Measurements from ENCODE around the gene AP3M1. TPM values are rescaled to one million over a fixed set of nuclear protein-coding genes. Genes with fewer than 3 reads are reported as not detected.

The AP3M1 gene
- total RNA-seq, 1 donor = 35.8 TPM

DNA sequence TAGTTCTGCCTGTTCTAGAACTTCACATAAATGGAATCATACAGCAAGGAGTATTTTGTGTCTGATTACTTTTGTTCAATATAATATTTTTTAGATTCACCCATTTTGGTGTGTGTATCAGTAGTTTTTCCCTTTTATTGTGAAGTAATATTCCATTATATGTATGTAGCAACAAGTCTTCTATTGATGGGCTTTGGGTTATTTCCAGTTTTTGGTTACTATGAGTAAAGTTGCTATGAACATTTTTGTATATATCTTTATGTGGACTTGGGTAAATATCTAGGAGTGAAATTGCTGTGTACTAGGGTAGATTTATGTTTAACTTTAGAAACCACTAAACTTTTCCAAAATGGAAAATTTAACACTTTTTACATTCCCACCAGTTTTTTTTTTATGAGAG, 36.0 kb upstream of the AP3M1 start:
- no peak overlapping the region for H3K27ac ChIP-seq (ENCODE audit: low read depth, low read length)
- H3K4me2 ChIP-seq (ENCODE audit: insufficient read depth, low read length) = no peak overlapping the region
- no peaks in the 10 kb centered on the region for H3K9me3 ChIP-seq (ENCODE audit: low read depth, low read length)
- H3K36me3 ChIP-seq (ENCODE audit: insufficient read depth, low read length) = no peaks in the 10 kb centered on the region
- no peaks in the 10 kb centered on the region for H4K20me1 ChIP-seq (ENCODE audit: insufficient read depth, low read length)
- no peak overlapping the region for H3K4me3 ChIP-seq (ENCODE audit: insufficient read depth, low read length)
- H3K79me2 ChIP-seq (ENCODE audit: insufficient read depth, low read length) = peaks cover 74% of the 10 kb centered on the region
- no peak overlapping the region for H2AFZ ChIP-seq (ENCODE audit: low read length)
- H3K4me1 ChIP-seq (ENCODE audit: insufficient read depth, low read length) = peaks cover 23% of the 10 kb centered on the region
- H3K27me3 ChIP-seq (ENCODE audit: insufficient read depth, low read length) = no peaks in the 10 kb centered on the region
- TF ChIP-seq, protein P1, sequence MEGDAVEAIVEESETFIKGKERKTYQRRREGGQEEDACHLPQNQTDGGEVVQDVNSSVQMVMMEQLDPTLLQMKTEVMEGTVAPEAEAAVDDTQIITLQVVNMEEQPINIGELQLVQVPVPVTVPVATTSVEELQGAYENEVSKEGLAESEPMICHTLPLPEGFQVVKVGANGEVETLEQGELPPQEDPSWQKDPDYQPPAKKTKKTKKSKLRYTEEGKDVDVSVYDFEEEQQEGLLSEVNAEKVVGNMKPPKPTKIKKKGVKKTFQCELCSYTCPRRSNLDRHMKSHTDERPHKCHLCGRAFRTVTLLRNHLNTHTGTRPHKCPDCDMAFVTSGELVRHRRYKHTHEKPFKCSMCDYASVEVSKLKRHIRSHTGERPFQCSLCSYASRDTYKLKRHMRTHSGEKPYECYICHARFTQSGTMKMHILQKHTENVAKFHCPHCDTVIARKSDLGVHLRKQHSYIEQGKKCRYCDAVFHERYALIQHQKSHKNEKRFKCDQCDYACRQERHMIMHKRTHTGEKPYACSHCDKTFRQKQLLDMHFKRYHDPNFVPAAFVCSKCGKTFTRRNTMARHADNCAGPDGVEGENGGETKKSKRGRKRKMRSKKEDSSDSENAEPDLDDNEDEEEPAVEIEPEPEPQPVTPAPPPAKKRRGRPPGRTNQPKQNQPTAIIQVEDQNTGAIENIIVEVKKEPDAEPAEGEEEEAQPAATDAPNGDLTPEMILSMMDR (IDR thresholded peaks at IDR 0.05; ENCODE audit: extremely low read depth, low read depth, low read length) = no peak
- DNase-seq (ENCODE audit: insufficient read length, low spot score, missing footprints) = no peak

DNA sequence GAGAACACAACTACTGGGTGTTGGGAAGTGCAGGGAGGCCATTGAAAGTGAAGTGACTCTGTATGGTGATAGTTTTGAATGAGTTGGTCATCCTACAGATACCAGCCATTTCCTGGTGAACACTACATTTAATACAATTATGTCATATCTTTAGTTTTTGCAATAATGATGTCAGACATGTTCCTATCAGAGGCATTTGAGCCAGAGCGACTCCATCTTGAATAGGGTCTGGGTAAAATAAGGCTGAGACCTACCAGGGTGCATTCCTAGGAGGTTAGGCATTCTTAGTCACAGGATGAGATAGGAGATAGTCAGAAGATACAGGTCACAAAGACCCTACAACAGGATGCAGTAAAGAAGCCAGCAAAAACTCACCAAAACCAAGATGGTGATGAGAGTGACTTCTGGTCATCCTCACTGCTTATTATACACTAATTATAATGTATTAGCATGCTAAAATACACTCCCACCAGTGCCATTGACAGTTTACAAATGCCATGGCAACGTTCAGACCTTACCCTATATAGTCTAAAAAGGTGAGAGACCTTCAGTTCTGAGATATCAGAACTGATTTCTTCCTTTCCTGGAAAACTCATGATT, 28.6 kb upstream of the AP3M1 start:
- Histone ChIP-seq H3K27me3 (ENCODE audit: insufficient read depth, low read length) (no peaks in the 10 kb centered on the region), H3K4me1 (ENCODE audit: insufficient read depth, low read length) (peaks cover 30% of the 10 kb centered on the region), H4K20me1 (ENCODE audit: insufficient read depth, low read length) (no peaks in the 10 kb centered on the region), H3K79me2 (ENCODE audit: insufficient read depth, low read length) (peaks cover 64% of the 10 kb centered on the region), H3K4me3 (ENCODE audit: insufficient read depth, low read length) (no peak overlapping the region), H3K9me3 (ENCODE audit: low read depth, low read length) (no peaks in the 10 kb centered on the region), H3K36me3 (ENCODE audit: insufficient read depth, low read length) (no peaks in the 10 kb centered on the region), H3K4me2 (ENCODE audit: insufficient read depth, low read length) (peak overlapping the region; percentile 5), H2AFZ (ENCODE audit: low read length) (no peak overlapping the region), H3K27ac (ENCODE audit: low read depth, low read length) (no peak overlapping the region)
- DNase-seq (ENCODE audit: insufficient read length, low spot score, missing footprints) = no peak
- TF ChIP-seq, protein P1 (IDR thresholded peaks at IDR 0.05; ENCODE audit: extremely low read depth, low read depth, low read length) = no peak

DNA sequence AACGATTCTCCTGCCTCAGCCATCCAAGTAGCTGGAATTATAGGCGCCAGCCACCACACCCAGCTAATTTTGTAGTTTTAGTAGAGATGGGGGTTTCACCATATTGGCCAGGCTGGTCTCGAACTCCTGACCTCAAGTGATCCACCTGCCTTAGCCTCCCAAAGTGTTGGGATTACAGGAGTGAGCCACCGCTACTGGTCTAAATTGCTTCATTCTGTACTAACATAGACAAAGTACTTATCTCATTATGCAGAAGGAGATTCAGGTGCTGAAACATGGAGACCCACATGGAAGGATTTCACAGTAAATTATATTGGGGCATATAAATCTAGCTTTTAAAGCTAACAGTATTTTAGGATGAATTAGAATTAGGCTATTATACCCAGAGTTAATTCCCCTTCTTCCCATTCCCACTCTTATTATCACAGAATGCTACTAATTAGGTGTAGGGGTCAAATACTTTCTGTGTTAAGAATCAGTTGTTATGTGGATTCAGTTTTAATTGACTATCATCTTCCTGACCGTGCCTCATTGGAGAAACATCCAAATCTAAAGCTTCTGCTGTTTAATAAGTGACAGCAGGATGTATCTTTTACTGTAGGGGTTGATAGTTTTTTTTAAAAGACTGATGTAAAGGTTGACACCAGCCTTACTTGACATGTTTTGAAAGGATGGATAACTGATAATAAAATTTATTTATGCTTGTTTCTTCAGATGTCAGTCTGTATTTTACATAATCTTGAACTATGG, 27.6 kb upstream of the AP3M1 start:
- peak overlapping the region; percentile 38 for H3K4me2 ChIP-seq (ENCODE audit: insufficient read depth, low read length)
- H2AFZ ChIP-seq (ENCODE audit: low read length) = no peak overlapping the region
- H3K4me3 ChIP-seq (ENCODE audit: insufficient read depth, low read length) = no peak overlapping the region
- no peaks in the 10 kb centered on the region for H4K20me1 ChIP-seq (ENCODE audit: insufficient read depth, low read length)
- H3K4me1 ChIP-seq (ENCODE audit: insufficient read depth, low read length) = peaks cover 30% of the 10 kb centered on the region
- H3K27ac ChIP-seq (ENCODE audit: low read depth, low read length) = no peak overlapping the region
- peaks cover 57% of the 10 kb centered on the region for H3K79me2 ChIP-seq (ENCODE audit: insufficient read depth, low read length)
- DNase-seq (ENCODE audit: insufficient read length, low spot score, missing footprints) = no peak
- TF ChIP-seq, protein P1 (IDR thresholded peaks at IDR 0.05; ENCODE audit: extremely low read depth, low read depth, low read length) = no peak
- H3K27me3 ChIP-seq (ENCODE audit: insufficient read depth, low read length) = no peaks in the 10 kb centered on the region
- H3K36me3 ChIP-seq (ENCODE audit: insufficient read depth, low read length) = no peaks in the 10 kb centered on the region
- no peaks in the 10 kb centered on the region for H3K9me3 ChIP-seq (ENCODE audit: low read depth, low read length)

DNA sequence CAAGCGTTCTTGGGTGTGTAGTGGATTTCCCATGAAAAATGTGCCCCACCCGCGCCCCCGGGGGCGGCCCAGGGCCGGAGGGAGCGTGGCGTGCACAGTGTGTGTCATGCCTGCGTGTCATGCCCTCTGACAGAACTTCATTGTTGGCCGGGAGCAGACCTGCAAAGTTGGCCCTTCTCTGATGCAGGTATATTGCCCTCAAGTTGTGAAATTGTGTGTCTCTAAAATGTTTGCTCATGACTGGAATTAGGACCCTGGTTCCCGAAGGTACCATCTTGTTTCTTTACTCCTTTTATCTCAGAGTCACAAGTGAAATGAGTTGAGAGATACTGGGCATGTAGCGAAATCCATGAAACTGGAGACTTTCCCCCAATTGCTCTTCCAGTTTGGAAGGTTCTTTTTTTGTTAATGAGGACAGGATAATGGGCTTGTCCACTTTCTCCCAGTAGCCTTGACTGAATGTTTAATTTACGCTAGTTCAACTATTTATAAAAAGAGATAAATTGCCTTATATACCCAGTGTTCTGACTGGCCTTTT, 26.6 kb upstream of the AP3M1 start:
- Histone ChIP-seq H3K27me3 (ENCODE audit: insufficient read depth, low read length) (no peaks in the 10 kb centered on the region), H2AFZ (ENCODE audit: low read length) (peak overlapping the region; percentile 93), H3K4me3 (ENCODE audit: insufficient read depth, low read length) (peak overlapping the region; percentile 82), H3K79me2 (ENCODE audit: insufficient read depth, low read length) (peaks cover 47% of the 10 kb centered on the region), H3K4me1 (ENCODE audit: insufficient read depth, low read length) (peaks cover 30% of the 10 kb centered on the region), H3K4me2 (ENCODE audit: insufficient read depth, low read length) (peak overlapping the region; percentile 95), H3K27ac (ENCODE audit: low read depth, low read length) (peak overlapping the region; percentile 92), H3K9me3 (ENCODE audit: low read depth, low read length) (no peaks in the 10 kb centered on the region), H3K36me3 (ENCODE audit: insufficient read depth, low read length) (no peaks in the 10 kb centered on the region), H4K20me1 (ENCODE audit: insufficient read depth, low read length) (no peaks in the 10 kb centered on the region)
- DNase-seq (ENCODE audit: insufficient read length, low spot score, missing footprints) = no peak
- TF ChIP-seq, protein P1 (IDR thresholded peaks at IDR 0.05; ENCODE audit: extremely low read depth, low read depth, low read length) = no peak
